Left forelimb (tissue), 1 donor: ENCODE results near the gene NELFB.
A peak's percentile ranks its signal among the peaks of the same experiment; 100 is the strongest.
"Not testable (repeated sequence)": the region's sequence is repeated elsewhere in the genome, so short reads cannot be mapped to it uniquely, and the experiment has no call there.

ENCODE experiments used
- DNase-seq: peaks from one replicate; pipeline ENCODE4 v3.0.0-alpha.2; 2018; ENCODE audit warnings: low spot score

NELFB gene

DNA sequence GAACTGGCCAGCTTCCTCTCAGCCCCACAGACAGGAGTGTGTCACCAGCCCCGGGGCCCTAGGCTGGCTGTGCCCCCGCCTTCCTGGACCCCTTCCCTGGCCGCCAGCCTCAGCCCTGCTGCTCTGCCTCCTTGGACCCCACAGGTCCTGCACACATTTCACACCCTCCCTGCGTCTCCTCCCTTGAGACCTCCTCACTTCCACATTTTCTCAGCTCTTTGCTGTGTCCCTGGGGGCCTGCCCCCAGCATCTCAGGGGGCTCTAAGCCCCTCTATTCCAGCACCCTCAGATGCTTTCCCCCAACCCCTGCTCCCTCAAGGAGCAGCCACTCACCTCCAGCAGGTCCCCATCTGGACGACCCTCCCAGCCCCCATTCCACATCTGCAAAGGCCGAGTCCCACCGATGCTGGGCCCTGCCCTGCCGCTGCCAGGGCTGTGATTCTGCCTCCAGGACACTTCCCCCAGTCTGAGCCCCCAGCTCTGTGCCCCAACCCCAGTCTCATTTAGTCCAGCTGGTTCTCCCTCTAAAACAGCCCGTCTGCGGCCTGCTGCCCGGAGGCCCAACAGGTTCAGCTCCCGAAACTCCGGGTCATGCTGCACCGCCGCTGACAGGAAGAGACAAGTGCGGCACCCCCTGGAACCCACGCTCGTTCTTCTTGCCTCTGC, 20.2 kb upstream of the NELFB start:
- DNase-seq: no peak

DNA sequence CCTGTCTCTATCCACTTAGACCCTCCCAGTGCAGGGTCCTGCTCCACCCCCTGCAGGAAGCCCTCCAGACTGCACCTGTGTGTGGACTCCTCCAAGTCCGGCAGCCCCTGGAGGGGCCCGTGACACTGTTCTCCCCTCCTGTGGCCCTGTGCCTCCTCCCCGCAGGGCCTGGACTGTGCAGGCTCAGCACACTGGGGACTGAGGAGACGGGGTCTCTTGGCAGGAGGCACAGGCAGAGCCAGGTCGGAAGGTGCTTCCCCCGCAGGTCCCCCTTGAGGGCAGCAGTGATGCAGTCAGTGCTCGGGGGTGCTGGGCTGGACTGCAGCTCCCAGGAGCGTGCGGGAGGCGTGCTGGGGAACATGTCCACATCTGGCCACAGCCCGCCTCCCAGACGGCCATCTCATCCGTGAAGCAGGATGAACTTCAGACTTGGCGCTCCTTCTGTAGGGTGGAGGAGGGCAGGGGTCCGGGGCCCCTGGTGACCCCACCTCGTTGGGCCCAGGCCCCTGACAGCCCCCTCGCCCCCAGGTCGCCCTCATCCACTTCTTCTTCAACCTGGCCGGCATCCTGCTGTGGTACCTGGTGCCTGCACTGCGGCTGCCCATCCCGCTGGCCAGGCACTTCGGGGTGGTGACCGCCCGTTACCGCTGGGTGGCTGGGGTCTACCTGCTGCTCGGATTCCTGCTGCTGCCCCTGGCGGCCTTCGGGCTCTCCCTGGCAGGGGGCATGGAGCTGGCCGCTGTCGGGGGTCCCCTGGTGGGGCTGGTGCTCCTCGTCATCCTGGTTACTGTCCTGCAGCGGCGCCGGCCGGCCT, 19.5 kb upstream of the NELFB start:
- DNase-seq: no peak

DNA sequence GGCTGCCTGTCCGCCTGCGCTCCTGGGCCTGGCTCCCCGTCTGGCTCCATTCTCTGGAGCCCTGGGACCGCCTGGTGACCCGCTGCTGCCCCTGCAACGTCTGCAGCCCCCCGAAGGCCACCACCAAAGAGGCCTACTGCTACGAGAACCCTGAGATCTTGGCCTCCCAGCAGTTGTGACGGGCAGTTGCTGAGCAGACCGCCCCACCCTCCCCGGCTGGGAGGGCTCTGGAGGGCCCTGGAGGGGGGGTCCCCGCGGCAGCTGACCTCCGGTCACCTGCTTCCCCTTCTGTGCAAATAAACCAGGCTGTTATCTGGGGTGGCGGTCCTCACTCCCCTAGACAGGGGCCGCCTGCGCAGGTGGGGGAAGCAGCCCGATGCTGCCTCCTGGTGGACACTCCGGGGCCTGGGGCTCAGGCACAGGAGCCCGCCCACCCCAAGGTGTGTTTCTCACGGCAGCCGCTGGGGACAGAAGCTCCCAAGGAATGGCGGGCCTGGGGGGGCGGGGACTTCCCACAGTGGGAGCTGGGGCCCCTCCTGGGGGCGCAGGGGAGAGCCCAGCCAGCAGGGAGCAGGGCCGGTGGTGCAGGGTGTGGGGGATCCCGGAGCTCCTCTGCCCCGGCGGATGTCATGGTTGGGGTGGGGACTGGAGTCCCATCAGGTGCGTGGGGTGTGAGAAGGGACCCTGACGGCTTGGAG, 18.7 kb upstream of the NELFB start:
- peak; percentile 87 for DNase-seq

DNA sequence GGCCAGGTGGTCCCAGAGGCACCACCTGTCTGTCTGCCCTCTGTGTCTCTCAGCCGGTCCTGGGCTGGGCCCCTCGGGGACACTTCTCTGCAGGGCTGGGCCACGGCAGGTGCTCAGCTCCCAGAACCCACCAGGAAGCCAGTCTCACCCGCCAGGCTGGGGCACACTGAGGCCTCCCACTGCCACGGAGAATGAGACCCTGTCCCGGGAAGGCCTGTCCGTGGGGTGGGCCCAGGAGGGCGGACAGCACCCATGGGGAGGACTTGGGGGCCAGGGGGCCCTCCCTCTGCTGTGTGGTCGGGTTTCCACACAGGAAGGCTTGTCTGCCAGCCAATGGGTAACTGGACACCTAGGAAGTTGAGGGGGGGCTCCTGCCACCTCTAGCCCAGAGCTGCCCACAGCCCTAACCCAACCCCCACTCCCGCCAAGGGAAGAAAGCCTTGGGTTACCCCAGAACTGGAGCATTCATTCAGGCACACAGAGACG, 18.1 kb upstream of the NELFB start:
- DNase-seq: no peak

DNA sequence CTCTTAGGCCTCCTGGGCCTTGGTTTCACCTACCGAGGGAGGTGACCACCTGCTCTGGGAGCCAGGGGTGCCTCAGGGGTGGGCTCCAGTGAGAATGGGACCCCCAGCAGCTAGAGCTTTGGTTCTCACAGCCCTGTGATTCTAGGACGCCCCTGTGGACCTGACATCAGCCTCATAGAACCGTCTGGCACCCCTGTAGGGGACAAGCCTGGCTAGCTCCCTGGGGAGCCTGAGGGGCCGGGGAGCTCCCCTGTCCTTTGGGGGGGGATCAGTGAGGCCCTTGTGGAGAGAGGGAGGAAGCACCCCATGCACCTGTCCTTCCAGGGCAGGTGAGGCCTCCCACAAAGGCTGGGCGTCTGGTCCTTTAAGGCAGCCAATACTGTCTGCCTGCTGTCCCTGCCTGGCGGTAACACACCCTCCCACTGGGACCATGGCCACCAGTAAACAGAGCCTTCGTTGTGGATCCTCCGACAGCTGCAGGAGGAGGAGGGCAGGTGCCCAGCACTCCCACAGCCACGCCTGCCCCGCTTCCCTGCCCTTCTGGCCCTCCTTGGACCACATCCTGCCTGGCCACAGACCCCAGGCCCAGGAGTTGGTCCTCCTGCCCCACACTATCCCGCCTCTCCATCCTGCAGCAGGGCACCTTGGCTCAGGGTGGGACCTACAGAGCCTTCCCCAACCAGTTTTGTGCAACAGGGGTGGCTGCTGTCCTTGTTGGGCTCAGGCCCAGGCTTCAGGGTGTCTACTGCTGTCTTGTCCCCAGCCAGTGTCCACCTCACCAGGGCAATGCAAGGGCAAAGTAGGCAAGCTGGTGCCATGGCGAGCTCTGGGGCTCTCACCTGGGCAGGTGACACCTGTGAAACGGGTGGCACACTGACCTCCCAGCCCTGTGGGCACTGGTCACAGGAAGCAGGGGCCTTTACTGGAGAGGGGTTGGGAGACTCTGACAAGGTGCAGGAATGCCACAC, 17.1 kb upstream of the NELFB start:
- no peak for DNase-seq

DNA sequence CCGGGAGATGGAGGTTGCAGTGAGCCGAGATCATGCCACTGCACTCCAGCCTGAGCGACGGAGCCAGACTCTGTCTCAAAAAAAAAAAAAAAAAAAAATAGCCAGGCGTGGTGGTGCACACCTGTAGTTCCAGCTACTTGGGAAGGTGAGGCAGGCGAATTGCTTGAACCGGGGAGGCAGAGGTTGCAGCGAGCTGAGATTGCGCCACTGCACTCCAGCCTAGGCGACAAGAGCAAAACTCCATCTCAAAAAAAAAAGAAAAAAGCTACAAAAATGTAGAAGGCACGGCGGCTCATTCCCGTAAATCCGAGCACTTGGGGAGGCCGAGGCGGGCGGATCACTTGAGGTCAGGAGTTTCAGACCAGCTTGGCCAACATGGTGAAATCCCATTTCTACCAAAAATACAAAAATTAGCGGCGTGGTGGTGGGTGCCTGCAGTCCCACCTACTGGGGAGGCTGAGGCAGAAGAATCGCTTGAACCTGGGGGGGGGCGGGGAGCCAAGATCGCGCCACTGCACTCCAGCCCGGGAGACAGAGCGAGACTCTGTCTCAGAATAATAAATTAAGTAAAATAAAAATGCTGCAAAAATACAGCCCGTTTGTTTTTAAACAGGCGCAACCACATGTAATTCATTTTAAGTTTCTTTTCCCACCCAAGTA, 15.5 kb upstream of the NELFB start:
- not testable (repeated sequence) for DNase-seq

DNA sequence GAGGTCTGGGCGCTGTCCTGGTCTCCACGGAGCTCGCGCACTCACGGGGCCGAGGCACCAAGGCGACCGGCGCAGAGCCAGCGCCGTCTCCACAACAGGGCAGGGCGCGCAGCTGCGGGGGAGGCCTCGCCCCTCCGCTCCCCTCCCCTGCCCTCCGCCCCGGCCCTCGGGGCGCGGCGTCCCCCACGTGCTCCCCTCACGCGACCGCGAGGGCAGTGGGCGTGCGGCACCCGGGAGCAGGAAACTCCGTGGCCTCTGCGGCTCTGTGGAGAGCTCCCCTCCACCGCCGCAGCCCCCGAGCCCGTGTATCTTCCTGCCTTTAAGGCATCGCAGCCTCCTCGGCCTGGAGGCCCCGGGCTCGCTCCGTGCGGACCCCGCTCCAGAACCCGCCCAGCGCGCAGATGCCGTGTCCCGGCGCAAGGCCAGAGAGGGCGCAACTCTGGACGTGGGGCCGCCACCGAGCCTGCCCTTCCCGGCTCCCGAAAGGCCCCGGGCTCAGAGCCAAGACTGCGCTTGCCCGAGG, 14.7 kb upstream of the NELFB start:
- peak; percentile 88 for DNase-seq

DNA sequence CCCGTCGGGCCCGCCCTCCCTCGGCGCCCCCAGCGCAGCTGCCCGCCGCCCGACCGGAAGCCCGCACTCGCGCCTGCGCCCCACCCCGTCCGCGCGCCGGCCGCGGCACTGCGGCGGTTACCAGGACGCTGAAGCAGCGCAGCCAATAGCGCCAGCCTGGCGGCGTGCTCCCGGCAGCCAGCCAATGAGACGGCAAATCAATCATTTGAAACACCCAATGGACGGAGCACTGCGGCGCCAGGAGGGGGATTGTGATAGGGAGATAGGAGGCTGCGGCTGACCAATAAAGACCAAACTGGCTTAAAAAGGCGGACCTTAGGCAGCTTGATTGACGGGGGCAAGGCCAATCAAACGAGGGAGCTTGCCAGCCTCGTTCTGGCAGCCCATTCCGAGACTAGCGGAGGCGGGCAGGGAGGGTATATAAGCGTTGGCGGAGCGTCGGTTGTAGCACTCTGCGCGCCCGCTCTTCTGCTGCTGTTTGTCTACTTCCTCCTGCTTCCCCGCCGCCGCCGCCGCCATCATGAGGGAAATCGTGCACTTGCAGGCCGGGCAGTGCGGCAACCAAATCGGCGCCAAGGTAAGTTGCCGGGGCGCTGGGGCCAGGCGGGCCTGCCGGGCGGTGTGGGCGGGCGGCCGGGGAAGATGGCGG, 14.2 kb upstream of the NELFB start, which contains the start of gene TUBB4B:
TSS of gene TUBB4B (plus strand) at position 447 of the 649 bp plus-strand sequence. CDS start at position 521, 74 bp downstream.
- DNase-seq: peak; percentile 100

DNA sequence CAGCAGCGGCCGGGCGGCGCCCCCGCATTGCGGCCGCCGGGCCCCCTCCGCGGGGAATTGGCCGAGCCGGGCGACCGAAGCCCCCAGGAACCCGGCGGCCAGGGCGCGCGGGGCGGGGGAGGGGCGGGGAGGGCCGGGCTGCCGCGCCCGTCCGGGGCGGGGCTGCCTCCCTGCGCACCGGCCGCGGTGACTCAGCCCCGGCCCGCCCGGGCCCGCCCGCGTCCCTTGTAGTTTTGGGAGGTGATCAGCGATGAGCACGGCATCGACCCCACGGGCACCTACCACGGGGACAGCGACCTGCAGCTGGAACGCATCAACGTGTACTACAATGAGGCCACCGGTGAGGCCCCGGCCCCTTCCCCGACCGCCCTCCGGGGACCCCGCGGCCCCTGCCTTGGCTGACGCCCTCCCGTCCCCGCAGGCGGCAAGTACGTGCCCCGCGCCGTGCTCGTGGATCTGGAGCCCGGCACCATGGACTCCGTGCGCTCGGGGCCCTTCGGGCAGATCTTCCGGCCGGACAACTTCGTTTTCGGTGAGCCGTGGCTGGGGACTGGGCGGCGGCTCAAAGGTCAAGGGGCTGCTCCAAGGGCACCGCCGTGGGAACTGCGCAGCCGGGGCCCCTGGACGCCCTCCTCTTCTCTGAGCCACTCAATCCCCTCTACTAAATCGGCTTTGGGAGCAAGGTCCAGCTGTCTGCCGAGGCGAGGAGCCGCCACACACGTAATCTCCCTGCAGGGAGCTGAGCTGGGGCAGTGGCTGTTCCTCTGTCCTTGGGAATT, 13.4 kb upstream of the NELFB start:
- no peak for DNase-seq

DNA sequence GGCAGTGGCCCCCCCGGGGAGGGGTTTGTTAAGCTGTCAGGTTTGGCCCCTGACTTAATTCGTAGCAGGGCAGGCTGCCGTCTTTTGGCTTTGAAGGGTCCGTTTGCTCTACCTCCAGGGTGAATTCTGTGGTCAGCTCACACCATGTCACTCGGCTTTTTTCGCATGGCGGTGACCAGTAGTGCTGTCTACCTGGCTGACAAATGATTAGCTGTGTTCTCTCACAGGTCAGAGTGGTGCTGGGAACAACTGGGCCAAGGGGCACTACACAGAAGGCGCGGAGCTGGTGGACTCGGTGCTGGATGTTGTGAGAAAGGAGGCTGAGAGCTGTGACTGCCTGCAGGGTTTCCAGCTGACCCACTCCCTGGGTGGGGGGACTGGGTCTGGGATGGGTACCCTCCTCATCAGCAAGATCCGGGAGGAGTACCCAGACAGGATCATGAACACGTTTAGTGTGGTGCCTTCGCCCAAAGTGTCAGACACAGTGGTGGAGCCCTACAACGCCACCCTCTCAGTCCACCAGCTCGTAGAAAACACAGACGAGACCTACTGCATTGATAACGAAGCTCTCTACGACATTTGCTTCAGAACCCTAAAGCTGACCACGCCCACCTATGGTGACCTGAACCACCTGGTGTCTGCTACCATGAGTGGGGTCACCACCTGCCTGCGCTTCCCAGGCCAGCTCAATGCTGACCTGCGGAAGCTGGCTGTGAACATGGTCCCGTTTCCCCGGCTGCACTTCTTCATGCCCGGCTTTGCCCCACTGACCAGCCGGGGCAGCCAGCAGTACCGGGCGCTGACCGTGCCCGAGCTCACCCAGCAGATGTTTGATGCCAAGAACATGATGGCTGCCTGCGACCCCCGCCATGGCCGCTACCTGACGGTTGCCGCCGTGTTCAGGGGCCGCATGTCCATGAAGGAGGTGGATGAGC, 12.6 kb upstream of the NELFB start:
- no peak for DNase-seq

DNA sequence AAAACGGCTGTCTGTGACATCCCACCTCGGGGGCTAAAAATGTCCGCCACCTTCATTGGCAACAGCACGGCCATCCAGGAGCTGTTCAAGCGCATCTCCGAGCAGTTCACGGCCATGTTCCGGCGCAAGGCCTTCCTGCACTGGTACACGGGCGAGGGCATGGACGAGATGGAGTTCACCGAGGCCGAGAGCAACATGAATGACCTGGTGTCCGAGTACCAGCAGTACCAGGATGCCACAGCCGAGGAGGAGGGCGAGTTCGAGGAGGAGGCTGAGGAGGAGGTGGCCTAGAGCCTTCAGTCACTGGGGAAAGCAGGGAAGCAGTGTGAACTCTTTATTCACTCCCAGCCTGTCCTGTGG, 11.9 kb upstream of the NELFB start:
- DNase-seq: not testable (repeated sequence)

DNA sequence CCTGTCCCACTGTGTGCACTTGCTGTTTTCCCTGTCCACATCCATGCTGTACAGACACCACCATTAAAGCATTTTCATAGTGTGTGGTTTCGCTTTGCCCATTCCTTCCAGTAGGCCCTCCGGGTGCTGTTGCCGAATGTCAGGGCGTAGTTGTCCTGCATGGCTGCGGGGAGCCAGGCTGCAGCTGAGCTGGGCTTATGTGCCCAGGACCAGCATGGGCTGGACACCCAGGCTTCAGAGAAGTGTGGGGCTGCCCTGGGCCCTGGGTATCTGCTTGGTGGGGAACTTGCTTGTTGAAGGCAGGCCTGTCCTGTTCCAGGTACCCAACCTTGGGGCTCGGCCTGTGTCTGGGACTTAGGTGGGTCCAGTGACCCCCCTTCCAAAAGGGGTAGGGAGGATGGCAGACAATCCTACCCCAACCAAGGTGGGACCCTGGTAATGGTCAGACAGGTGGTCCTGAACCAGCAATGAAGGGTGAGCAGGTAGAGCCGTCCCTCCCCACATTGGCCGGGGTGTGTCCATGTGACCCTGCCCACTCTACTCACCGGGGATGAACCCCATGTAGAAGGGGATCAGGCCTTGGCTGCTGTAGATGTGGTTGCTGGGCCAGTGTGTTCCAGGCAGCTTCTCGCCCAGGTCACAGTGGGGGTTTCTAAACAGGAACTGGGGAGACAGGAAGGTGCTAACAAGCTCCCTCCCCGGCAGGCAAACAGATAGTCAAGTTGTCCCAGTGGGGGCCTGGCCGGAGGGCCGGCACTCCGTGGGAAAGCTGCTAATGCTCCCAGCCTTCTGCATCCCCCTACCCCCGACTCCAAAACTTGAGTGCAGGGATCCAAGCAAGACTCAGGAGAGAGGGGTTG, 11.3 kb upstream of the NELFB start:
- DNase-seq: no peak

DNA sequence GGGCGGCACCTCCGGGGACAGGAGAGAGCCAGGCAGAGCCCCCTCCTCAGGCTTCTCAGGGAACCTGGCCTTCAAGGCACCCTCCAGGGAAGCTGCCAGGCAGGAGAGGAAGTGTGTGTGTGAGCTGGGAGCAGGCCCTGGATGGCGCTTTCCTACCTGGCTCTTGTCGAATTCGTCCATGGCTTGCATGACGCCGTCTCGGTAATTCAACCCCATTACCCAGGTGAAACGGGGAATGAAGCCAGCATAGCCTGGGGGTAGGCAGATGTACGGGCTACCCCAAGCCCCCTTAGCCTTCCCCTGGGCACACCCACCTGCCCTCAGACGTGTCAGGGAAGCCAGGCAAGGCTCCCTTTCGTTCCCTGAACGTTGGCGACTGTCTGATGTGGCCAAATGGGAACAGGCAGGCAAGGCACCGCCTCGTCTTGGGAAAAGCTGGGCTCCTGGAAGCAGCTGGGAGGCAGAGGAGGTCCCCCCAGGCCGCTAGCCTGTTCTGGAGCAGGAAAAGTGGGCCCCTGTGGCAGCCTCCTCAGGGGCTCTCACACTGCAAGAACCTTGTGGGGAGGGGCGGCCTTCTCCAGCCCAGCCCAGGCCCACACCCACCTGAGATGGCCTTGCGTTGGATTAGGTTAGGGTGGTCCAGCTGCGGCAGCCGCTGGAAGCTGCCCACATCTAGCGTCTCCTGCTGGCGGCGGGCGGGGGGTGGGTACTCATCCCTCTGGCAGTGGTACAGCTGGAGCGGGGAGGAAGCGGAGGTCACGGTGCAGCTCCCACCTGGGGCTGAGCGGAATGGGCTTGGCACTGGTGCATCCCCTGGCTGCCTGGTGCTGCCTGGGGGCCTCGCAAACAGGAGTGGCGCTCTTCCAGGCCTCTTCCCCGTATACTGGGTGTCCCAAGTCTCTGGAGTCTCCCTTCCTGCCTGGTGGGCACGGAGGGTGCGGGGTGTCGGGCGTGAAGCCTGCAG, 10.4 kb upstream of the NELFB start:
- no peak for DNase-seq

DNA sequence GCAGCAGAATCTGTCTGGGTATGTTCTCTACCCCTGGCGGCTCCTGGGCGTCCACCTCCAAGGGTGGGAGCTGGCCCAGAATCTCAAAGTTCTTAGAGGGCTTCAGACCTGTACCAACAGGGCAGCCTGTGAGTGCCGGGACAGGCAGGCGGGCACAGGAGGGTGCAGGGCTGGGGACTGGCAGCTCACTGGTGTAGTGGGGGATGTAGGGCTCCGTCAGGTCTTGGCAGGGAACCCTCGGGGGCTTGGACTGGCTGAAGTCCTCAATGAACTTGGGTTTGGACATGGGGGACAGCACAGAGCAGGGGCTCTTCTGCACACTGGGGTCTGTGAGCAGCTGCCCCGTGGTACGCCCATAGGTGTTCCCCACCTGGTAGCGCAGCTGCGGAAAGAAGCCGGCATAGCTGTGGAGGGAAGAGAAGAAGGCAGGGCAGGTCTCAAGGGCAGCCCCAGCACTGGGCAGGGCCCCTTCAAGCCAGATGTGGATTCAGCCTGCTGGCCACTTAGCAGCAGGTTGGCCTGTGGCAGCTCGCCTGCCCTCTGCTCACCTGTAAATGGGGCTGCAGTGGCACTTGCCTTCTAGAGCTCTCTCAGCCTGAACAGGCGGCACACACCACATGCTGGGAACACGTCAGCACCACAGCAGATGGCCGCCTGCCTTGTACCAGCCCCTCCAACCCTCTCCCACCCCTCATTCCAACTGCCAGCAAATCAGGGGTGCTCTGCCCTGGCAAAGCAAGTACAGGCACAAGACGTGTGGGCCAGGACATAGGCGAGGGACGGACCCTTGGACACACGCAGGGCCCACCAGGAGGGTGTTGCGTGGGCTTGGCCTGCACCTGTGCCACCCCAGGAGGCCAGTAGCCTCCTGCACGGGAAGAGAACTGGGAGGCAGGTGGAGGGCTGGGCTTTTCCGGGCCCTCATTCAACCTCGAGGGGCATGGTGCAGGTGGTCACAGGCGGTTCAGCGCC, 9.4 kb upstream of the NELFB start:
- no peak for DNase-seq
